Measurements from ENCODE around the gene SLC51A. TPM values are rescaled to one million over a fixed set of nuclear protein-coding genes. Genes with fewer than 3 reads are reported as not detected.

SLC51A gene
- total RNA-seq, 4 donors from 2014 or later, result 0.48 TPM; not detected in 3

DNA sequence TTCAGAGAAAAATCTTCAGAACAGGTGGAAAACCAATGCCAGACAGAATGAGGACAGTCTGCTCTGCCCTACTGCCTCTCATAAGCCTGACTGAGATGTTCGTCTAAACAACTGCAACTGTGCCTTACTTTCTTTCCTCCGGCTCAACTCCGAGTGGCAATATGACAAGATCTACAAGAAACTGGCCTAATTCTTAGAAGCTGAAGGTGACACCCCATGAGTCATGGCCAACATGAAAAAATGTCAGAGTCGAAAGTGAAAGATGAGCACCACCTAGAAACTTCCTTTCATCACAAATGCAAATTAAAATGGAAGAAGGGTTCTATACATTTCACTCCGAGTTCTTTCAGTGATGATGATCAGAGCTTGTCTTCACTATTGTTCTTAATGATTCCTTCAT lies 58.3 kb downstream of the SLC51A start:
- no peaks in the 10 kb centered on the region for H3K4me1 ChIP-seq
- intact Hi-C loops (cut with DNase I; ENCODE audit: low total_unique reads), result no loop called here

DNA sequence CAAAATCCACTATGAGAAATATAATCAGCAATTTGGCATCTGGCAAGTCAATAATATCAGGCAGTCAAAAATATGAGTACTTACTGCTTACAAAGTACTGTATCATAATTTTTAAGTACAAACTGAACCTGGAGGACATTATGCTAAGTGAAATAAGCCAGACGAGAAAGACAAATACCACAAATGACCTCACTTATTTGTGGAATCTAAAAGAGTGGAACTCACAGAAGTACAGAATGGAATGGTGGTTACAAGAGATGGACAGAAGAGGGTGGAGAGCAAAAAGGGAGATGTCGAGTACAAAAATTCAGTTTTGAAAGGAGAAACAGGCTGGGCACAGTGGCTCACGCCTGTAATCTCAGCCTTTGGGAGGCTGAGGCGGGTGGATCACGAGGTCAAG lies 58.8 kb downstream of the SLC51A start:
- Histone ChIP-seq H3K9me3 (no peaks in the 10 kb centered on the region), H3K27ac (no peak overlapping the region), H3K27me3 (no peaks in the 10 kb centered on the region), H3K4me3 (no peak overlapping the region), H3K4me1 (no peaks in the 10 kb centered on the region), H3K36me3 (no peaks in the 10 kb centered on the region)
- intact Hi-C loops (cut with DNase I; ENCODE audit: low total_unique reads), result no loop called here
- TF ChIP-seq, protein P1, sequence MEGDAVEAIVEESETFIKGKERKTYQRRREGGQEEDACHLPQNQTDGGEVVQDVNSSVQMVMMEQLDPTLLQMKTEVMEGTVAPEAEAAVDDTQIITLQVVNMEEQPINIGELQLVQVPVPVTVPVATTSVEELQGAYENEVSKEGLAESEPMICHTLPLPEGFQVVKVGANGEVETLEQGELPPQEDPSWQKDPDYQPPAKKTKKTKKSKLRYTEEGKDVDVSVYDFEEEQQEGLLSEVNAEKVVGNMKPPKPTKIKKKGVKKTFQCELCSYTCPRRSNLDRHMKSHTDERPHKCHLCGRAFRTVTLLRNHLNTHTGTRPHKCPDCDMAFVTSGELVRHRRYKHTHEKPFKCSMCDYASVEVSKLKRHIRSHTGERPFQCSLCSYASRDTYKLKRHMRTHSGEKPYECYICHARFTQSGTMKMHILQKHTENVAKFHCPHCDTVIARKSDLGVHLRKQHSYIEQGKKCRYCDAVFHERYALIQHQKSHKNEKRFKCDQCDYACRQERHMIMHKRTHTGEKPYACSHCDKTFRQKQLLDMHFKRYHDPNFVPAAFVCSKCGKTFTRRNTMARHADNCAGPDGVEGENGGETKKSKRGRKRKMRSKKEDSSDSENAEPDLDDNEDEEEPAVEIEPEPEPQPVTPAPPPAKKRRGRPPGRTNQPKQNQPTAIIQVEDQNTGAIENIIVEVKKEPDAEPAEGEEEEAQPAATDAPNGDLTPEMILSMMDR (IDR thresholded peaks at IDR 0.05), result no peak
- no peak for TF ChIP-seq POLR2A (IDR thresholded peaks at IDR 0.05)
- DNase-seq, result no peak

More for the DNA sequence above, 58.3 kb downstream of the SLC51A start:
- Histone ChIP-seq H3K27ac (no peak overlapping the region), H3K27me3 (no peaks in the 10 kb centered on the region), H3K4me3 (no peak overlapping the region), H3K36me3 (no peaks in the 10 kb centered on the region), H3K9me3 (no peaks in the 10 kb centered on the region)
- TF ChIP-seq, protein P1 (IDR thresholded peaks at IDR 0.05), result no peak
- TF ChIP-seq POLR2A (IDR thresholded peaks at IDR 0.05), result no peak
- no peak for DNase-seq

DNA sequence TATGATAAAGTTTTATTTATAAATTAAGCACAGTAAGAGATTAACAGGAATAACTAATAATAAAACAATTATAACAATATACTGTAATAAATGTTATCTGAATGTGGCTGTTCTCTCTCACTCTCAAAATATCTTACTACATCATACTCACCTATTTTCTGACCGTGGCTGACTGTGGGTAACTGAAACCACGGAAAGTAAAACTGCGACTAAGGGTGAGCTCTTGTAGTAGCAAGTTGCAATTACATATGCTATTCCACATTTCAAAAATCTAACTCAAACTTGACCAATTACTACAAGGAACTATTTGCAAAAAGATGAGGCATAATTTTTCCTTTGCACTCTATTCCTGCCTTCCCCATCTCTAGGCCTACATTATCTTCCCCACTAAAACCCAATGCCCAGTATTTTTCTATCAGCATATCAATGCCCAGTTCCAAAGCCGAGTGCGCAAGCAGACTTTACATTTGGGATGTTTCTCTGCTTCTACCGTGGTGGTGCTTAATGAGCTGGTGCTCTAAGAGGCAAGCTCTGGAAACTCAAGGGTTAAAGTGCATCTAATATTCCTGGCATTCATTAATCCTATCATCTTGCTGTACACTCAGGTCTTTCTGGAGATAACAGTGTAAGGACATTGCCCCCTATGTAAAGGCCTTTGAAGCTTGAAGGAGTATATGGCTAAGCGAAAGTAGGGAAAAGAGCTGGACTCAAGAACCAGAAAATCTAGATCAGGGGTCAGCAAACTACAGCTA lies 64.5 kb downstream of the SLC51A start:
- intact Hi-C loops (cut with DNase I; ENCODE audit: low total_unique reads), result no loop called here

DNA sequence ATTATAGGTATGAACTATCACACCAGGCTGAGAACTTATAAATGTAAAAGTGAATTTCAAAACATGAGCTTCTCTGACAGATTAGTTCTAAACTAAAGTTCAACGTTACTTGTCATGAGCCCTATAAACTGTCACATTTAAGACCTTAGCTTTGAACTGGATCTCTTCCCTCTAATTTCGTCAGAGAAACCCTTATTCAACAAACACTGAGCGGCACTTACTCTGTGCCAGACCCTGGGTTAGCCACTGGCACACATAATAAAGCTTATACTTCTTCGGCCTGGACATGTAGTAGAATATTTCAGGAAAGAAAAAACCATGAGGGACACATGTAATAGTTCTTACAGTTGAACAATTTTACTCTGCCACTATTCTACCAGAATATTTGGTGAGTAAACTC lies 65.6 kb downstream of the SLC51A start:
- H3K27me3 ChIP-seq, result no peaks in the 10 kb centered on the region
- no peaks in the 10 kb centered on the region for H3K9me3 ChIP-seq
- TF ChIP-seq POLR2A (IDR thresholded peaks at IDR 0.05), result no peak
- TF ChIP-seq, protein P1 (IDR thresholded peaks at IDR 0.05), result no peak
- intact Hi-C loops (cut with DNase I; ENCODE audit: low total_unique reads), result no loop called here
- no peak overlapping the region for H3K27ac ChIP-seq
- DNase-seq, result no peak
- no peaks in the 10 kb centered on the region for H3K36me3 ChIP-seq
- H3K4me1 ChIP-seq, result peaks cover 0 to 3% of the 10 kb centered on the region in 2 donors
- H3K4me3 ChIP-seq, result no peak overlapping the region

More for the DNA sequence above, 64.5 kb downstream of the SLC51A start:
- TF ChIP-seq, protein P1 (IDR thresholded peaks at IDR 0.05), result no peak
- no peak for TF ChIP-seq POLR2A (IDR thresholded peaks at IDR 0.05)
- no peaks in the 10 kb centered on the region for H3K36me3 ChIP-seq
- no peaks in the 10 kb centered on the region for H3K9me3 ChIP-seq
- no peak overlapping the region for H3K27ac ChIP-seq
- DNase-seq, result no peak
- H3K4me1 ChIP-seq, result no peaks in the 10 kb centered on the region
- no peak overlapping the region for H3K4me3 ChIP-seq
- H3K27me3 ChIP-seq, result no peaks in the 10 kb centered on the region

Small RNA genes lying within 50 kb of the gene (small RNA-seq; reads per million reads assigned to genes)
- not detected for gene RF00019

Other genes starting within 250 kb of the SLC51A start
- 10 to 100 TPM; 29.5 to 87.7 (median 44.6) TPM for gene TFRC, start 134.4 kb upstream of the SLC51A start, total RNA-seq
- 1 to 10 TPM in 1 of 4 donors, not detected in 3; 2.2 TPM for gene ZDHHC19, start 5.1 kb upstream of the SLC51A start, total RNA-seq
- 100 to 1,000 TPM in 1 of 4 donors, 10 to 100 TPM in 3; 36.5 to 275 (median 56.0) TPM for gene PCYT1A, start 71.2 kb downstream of the SLC51A start, total RNA-seq
- 10 to 100 TPM in 1 of 4 donors, 1 to 10 TPM in 2, not detected in 1; 1.3 to 12.0 (median 7.3) TPM for gene DYNLT2B, start 101.7 kb downstream of the SLC51A start, total RNA-seq
- gene TM4SF19, start 121.9 kb downstream of the SLC51A start, total RNA-seq, result not detected
- gene UBXN7, start 215.9 kb downstream of the SLC51A start, total RNA-seq, result 10 to 100 TPM in 3 of 4 donors, 1 to 10 TPM in 1; 6.5 to 85.0 (median 39.0) TPM

All from uterus (tissue), 4 donors.